ENCODE measurements around the gene AMER3.

Gene AMER3

GRCh38 chr2:130768191-130768855 lies 13.0 kb downstream of the AMER3 start:
- no peaks in the 10 kb centered on the region for H3K36me3 ChIP-seq (ENCODE audit: insufficient read depth, low read length)
- H3K4me1 ChIP-seq (ENCODE audit: insufficient read depth, low read length, poor library complexity, severe bottlenecking): no peaks in the 10 kb centered on the region
- no peaks in the 10 kb centered on the region for H3F3A ChIP-seq (ENCODE audit: low read depth)
- no peaks in the 10 kb centered on the region for H3K9me3 ChIP-seq (ENCODE audit: insufficient read depth, low read depth, low read length)
- H3K79me2 ChIP-seq (ENCODE audit: insufficient read depth, low read length): no peaks in the 10 kb centered on the region
- TF ChIP-seq EZH2phosphoT487 (IDR thresholded peaks at IDR 0.05; ENCODE audit: borderline replicate concordance): no peak
- TF ChIP-seq, protein P1, sequence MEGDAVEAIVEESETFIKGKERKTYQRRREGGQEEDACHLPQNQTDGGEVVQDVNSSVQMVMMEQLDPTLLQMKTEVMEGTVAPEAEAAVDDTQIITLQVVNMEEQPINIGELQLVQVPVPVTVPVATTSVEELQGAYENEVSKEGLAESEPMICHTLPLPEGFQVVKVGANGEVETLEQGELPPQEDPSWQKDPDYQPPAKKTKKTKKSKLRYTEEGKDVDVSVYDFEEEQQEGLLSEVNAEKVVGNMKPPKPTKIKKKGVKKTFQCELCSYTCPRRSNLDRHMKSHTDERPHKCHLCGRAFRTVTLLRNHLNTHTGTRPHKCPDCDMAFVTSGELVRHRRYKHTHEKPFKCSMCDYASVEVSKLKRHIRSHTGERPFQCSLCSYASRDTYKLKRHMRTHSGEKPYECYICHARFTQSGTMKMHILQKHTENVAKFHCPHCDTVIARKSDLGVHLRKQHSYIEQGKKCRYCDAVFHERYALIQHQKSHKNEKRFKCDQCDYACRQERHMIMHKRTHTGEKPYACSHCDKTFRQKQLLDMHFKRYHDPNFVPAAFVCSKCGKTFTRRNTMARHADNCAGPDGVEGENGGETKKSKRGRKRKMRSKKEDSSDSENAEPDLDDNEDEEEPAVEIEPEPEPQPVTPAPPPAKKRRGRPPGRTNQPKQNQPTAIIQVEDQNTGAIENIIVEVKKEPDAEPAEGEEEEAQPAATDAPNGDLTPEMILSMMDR (conservative IDR thresholded peaks at IDR 0.05; ENCODE audit: low read length): peak; percentile 18; the same call in 1 of the 2 replicates
- H3K4me2 ChIP-seq (ENCODE audit: low read depth, low read length, poor library complexity, severe bottlenecking): no peak overlapping the region
- H3K9ac ChIP-seq (ENCODE audit: low read depth, low read length, poor library complexity, severe bottlenecking): no peak overlapping the region
- H2AFZ ChIP-seq (ENCODE audit: low read length): no peak overlapping the region
- H4K20me1 ChIP-seq (ENCODE audit: insufficient read depth, low read length, poor library complexity, severe bottlenecking): no peaks in the 10 kb centered on the region
- no peaks in the 10 kb centered on the region for H3K9me2 ChIP-seq (replicated peaks; ENCODE audit: low read depth, low read length)
- H3K4me3 ChIP-seq (ENCODE audit: low read length, poor library complexity, severe bottlenecking): no peak overlapping the region
- H3K27me3 ChIP-seq (ENCODE audit: insufficient read depth, low read length, poor library complexity, severe bottlenecking): no peaks in the 10 kb centered on the region

DNA sequence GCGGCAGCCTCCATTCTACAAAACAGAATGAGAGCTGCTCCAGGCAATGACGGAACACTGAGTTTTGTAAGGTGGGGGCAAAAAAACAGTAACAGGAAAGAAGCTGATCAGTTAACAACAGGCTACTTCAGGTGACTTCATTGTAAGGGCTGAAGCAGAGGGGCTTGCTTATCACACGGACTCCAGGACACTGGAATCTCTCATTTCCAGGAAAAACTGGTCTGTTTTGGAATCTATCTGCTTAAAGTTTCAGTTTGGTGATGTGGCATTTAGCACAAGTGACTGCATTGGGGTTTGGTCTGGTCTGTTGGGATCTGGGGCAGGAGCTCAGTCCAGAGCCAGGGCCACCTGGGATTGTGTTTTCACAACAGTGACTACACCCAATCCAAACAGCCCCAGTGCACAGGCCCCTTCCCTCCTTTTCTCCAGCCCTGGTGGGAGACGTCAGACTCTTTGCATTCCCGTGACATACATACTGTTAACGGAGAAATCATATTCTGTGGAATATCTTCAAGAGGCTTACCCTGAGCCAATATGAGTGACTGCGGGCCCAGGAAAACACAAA lies 14.1 kb downstream of the AMER3 start:
- Histone ChIP-seq H3F3A (ENCODE audit: low read depth) (no peaks in the 10 kb centered on the region), H3K4me3 (ENCODE audit: low read length, poor library complexity, severe bottlenecking) (no peak overlapping the region)
- no peak for TF ChIP-seq EZH2phosphoT487 (IDR thresholded peaks at IDR 0.05; ENCODE audit: borderline replicate concordance)
- TF ChIP-seq, protein P1 (conservative IDR thresholded peaks at IDR 0.05; ENCODE audit: low read length): no peak

DNA sequence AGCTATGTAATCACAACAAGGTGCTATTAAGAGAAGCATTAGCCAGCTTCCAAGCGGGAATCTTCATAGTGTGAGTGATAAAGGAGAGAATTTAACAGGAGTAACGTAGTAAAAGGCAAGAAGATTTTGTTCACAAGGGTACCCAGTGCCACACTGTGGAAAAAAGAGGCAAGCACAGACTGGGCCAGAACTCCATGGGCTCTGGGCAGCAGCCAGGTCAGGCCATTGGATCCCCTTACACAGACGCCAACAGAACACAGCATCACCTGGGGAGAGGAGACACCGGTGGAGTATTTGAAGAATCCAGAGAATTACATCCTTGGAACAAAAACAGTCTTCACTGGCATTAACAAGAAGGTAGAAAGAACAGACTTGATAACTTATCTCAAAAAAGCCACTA lies 21.2 kb downstream of the AMER3 start:
- Histone ChIP-seq H3K9me3 (ENCODE audit: insufficient read depth, low read depth, low read length) (no peaks in the 10 kb centered on the region), H3K9ac (ENCODE audit: low read depth, low read length, poor library complexity, severe bottlenecking) (no peak overlapping the region), H3K4me1 (ENCODE audit: insufficient read depth, low read length, poor library complexity, severe bottlenecking) (no peaks in the 10 kb centered on the region), H2AFZ (ENCODE audit: low read length) (no peak overlapping the region), H3K4me3 (ENCODE audit: low read length, poor library complexity, severe bottlenecking) (no peak overlapping the region), H3F3A (ENCODE audit: low read depth) (no peaks in the 10 kb centered on the region), H3K36me3 (ENCODE audit: insufficient read depth, low read length) (no peaks in the 10 kb centered on the region), H3K9me2 (replicated peaks; ENCODE audit: low read depth, low read length) (no peaks in the 10 kb centered on the region), H3K4me2 (ENCODE audit: low read depth, low read length, poor library complexity, severe bottlenecking) (no peak overlapping the region), H3K79me2 (ENCODE audit: insufficient read depth, low read length) (no peaks in the 10 kb centered on the region), H3K27me3 (ENCODE audit: insufficient read depth, low read length, poor library complexity, severe bottlenecking) (no peaks in the 10 kb centered on the region), H4K20me1 (ENCODE audit: insufficient read depth, low read length, poor library complexity, severe bottlenecking) (no peaks in the 10 kb centered on the region)
- no peak for TF ChIP-seq EZH2phosphoT487 (IDR thresholded peaks at IDR 0.05; ENCODE audit: borderline replicate concordance)
- TF ChIP-seq, protein P1 (conservative IDR thresholded peaks at IDR 0.05; ENCODE audit: low read length): no peak

More for the DNA sequence above, 14.1 kb downstream of the AMER3 start:
- Histone ChIP-seq H3K79me2 (ENCODE audit: insufficient read depth, low read length) (no peaks in the 10 kb centered on the region), H3K9ac (ENCODE audit: low read depth, low read length, poor library complexity, severe bottlenecking) (no peak overlapping the region), H3K36me3 (ENCODE audit: insufficient read depth, low read length) (no peaks in the 10 kb centered on the region), H3K27me3 (ENCODE audit: insufficient read depth, low read length, poor library complexity, severe bottlenecking) (no peaks in the 10 kb centered on the region), H3K4me1 (ENCODE audit: insufficient read depth, low read length, poor library complexity, severe bottlenecking) (no peaks in the 10 kb centered on the region), H3K4me2 (ENCODE audit: low read depth, low read length, poor library complexity, severe bottlenecking) (no peak overlapping the region), H3K9me2 (replicated peaks; ENCODE audit: low read depth, low read length) (no peaks in the 10 kb centered on the region), H2AFZ (ENCODE audit: low read length) (no peak overlapping the region), H3K9me3 (ENCODE audit: insufficient read depth, low read depth, low read length) (no peaks in the 10 kb centered on the region), H4K20me1 (ENCODE audit: insufficient read depth, low read length, poor library complexity, severe bottlenecking) (no peaks in the 10 kb centered on the region)

Measured in Loucy (cell line).